ENCODE results near the gene APBA3. TPM values are rescaled to one million over a fixed set of nuclear protein-coding genes. Genes with fewer than 3 reads are reported as not detected.

The APBA3 gene
- total and polyA plus RNA-seq, 4 donors = 16.6 to 27.3 (median 20.2) TPM

DNA sequence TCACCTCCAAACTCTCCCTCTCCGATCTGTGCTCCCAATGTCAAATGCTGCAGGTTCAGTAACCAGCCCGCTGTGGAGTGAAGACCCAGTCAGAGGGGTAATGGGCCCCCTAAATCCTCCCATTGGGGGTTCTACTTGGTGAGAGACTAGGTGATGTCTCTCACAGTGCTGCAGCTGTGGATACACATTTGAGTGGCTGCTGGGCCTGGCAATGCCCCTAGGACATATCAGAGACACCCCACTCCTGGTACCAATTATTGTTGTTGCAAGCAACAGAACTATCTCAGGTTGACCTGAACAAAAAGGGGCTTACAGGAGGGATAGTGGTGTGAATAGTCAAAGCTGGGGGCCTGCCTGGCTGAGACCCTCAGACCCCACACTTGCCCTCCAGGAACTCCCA lies 20.1 kb upstream of the APBA3 start:
- no peak for DNase-seq (ENCODE audit: low read depth in 4 of 6, low spot score in 6 of 6)
- Histone ChIP-seq H3K9me3 (ENCODE audit: control insufficient read depth, insufficient read depth, low read length) (peaks cover 6% of the 10 kb centered on the region), H3K36me3 (ENCODE audit: control insufficient read depth, insufficient read depth, low read length) (peaks cover 41% of the 10 kb centered on the region), H3K4me3 (ENCODE audit: low read depth, low read length) (no peak overlapping the region), H3K4me1 (ENCODE audit: control insufficient read depth, insufficient read depth, low read length) (peaks cover 6% of the 10 kb centered on the region), H3K27ac (ENCODE audit: low read depth, low read length) (no peak overlapping the region), H3K27me3 (ENCODE audit: control insufficient read depth, insufficient read depth, low read length) (peaks cover 10% of the 10 kb centered on the region)
- WGBS (ENCODE audit: insufficient coverage) = 90% methylated on average over 2 of the region's 2 CpGs

DNA sequence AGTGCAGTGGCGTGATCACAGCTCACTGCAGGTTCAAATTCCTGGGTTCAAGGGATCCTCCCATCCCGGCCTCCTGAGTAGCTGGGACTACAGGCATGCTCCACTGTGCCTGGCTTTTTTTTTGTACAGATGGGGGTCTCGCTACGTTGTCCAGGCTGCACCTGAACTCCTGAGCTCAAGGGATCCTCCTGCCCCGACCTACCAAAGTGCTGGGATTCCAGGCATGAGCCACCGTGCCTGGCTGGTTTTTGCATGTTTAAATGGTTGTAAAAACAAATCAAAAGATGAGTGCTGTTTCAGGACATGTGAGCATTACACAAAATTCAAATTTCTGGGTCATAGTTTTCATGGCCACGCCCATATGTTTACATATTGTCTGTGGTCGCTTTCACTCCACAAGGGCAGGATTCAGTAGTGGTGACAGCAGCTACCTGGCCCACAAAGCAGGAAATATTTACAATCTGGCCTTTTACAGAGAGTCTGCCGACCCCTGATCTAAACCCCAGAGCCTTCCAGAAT lies 19.4 kb upstream of the APBA3 start:
- 90% methylated on average over 8 of the region's 9 CpGs for WGBS (ENCODE audit: insufficient coverage)
- peaks cover 41% of the 10 kb centered on the region for H3K36me3 ChIP-seq (ENCODE audit: control insufficient read depth, insufficient read depth, low read length)
- H3K9me3 ChIP-seq (ENCODE audit: control insufficient read depth, insufficient read depth, low read length) = peaks cover 6% of the 10 kb centered on the region
- H3K4me3 ChIP-seq (ENCODE audit: low read depth, low read length) = no peak overlapping the region
- peaks cover 10% of the 10 kb centered on the region for H3K27me3 ChIP-seq (ENCODE audit: control insufficient read depth, insufficient read depth, low read length)
- H3K27ac ChIP-seq (ENCODE audit: low read depth, low read length) = no peak overlapping the region
- H3K4me1 ChIP-seq (ENCODE audit: control insufficient read depth, insufficient read depth, low read length) = peaks cover 6% of the 10 kb centered on the region
- DNase-seq (ENCODE audit: low read depth in 4 of 6, low spot score in 6 of 6) = no peak

DNA sequence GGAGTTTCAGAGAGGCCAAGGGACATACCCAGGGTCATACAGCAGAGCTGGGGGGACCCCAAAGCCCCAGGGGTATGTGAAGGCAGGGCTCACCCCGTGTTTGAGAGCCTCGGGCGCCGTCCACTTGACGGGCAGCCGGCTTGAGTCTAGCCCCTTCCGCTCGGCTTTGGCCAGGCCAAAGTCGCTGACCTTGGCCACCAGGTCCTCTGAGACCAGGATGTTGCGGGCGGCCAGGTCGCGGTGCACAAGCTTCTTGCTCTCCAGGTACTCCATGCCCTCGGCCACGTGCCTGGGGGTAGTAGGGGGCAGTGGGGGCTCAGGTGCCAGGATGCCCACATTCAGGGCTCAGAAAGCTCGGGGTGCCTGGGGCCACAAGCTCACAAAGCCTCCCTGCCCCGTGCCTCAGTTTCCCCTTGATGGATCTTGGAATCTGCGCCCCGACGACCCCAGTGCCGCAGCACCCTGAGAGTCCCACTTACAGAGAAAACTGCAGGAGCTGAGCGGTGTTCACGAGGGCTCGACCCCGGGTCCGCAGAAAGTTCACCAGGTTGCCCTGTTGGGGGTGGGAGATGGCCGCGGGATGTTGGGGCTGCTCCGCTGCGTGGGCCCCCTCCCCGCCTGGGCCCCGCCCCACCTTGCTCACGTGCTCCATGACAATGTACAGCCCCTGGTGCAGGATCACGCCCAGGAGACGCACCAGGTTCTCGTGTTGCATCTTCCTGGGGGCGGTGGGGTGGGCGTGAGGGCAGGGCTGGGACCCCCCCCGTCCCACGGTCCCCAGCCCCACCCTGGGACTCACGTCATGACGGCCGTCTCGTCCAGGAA lies 17.6 kb upstream of the APBA3 start:
- peaks cover 6% of the 10 kb centered on the region for H3K9me3 ChIP-seq (ENCODE audit: control insufficient read depth, insufficient read depth, low read length)
- WGBS (ENCODE audit: insufficient coverage) = 84% methylated on average over 32 of the region's 44 CpGs
- H3K4me3 ChIP-seq (ENCODE audit: low read depth, low read length) = no peak overlapping the region
- H3K27me3 ChIP-seq (ENCODE audit: control insufficient read depth, insufficient read depth, low read length) = no peaks in the 10 kb centered on the region
- H3K27ac ChIP-seq (ENCODE audit: low read depth, low read length) = no peak overlapping the region
- no peaks in the 10 kb centered on the region for H3K4me1 ChIP-seq (ENCODE audit: control insufficient read depth, insufficient read depth, low read length)
- DNase-seq (ENCODE audit: low read depth in 4 of 6, low spot score in 6 of 6) = no peak
- H3K36me3 ChIP-seq (ENCODE audit: control insufficient read depth, insufficient read depth, low read length) = peaks cover 36% of the 10 kb centered on the region

- no peak for DNase-seq (ENCODE audit: low read depth in 4 of 6, low spot score in 6 of 6)
- no peaks in the 10 kb centered on the region for H3K27me3 ChIP-seq (ENCODE audit: control insufficient read depth, insufficient read depth, low read length)
- H3K36me3 ChIP-seq (ENCODE audit: control insufficient read depth, insufficient read depth, low read length) = peaks cover 28% of the 10 kb centered on the region
- no peak overlapping the region for H3K4me3 ChIP-seq (ENCODE audit: low read depth, low read length)
- no peaks in the 10 kb centered on the region for H3K4me1 ChIP-seq (ENCODE audit: control insufficient read depth, insufficient read depth, low read length)
- H3K27ac ChIP-seq (ENCODE audit: low read depth, low read length) = no peak overlapping the region
- WGBS (ENCODE audit: insufficient coverage) = 89% methylated on average over 37 of the region's 37 CpGs
- H3K9me3 ChIP-seq (ENCODE audit: control insufficient read depth, insufficient read depth, low read length) = peaks cover 6% of the 10 kb centered on the region
Observed at GRCh38 chr19:3778104-3778867, 16.8 kb upstream of the APBA3 start.

GRCh38 chr19:3776479-3777040 lies 15.1 kb upstream of the APBA3 start:
- Histone ChIP-seq H3K27me3 (ENCODE audit: control insufficient read depth, insufficient read depth, low read length) (no peaks in the 10 kb centered on the region), H3K9me3 (ENCODE audit: control insufficient read depth, insufficient read depth, low read length) (peaks cover 2% of the 10 kb centered on the region), H3K4me1 (ENCODE audit: control insufficient read depth, insufficient read depth, low read length) (no peaks in the 10 kb centered on the region), H3K36me3 (ENCODE audit: control insufficient read depth, insufficient read depth, low read length) (peaks cover 18% of the 10 kb centered on the region), H3K4me3 (ENCODE audit: low read depth, low read length) (no peak overlapping the region), H3K27ac (ENCODE audit: low read depth, low read length) (no peak overlapping the region)
- WGBS (ENCODE audit: insufficient coverage) = 77% methylated on average over 1 of the region's 1 CpG
- no peak for DNase-seq (ENCODE audit: low read depth in 4 of 6, low spot score in 6 of 6)

GRCh38 chr19:3775831-3776230 lies 14.3 kb upstream of the APBA3 start:
- no peak for DNase-seq (ENCODE audit: low read depth in 4 of 6, low spot score in 6 of 6)
- Histone ChIP-seq H3K27me3 (ENCODE audit: control insufficient read depth, insufficient read depth, low read length) (no peaks in the 10 kb centered on the region), H3K4me1 (ENCODE audit: control insufficient read depth, insufficient read depth, low read length) (no peaks in the 10 kb centered on the region), H3K9me3 (ENCODE audit: control insufficient read depth, insufficient read depth, low read length) (no peaks in the 10 kb centered on the region), H3K36me3 (ENCODE audit: control insufficient read depth, insufficient read depth, low read length) (peaks cover 22% of the 10 kb centered on the region), H3K4me3 (ENCODE audit: low read depth, low read length) (no peak overlapping the region), H3K27ac (ENCODE audit: low read depth, low read length) (no peak overlapping the region)
- 92% methylated on average over 5 of the region's 5 CpGs for WGBS (ENCODE audit: insufficient coverage)

DNA sequence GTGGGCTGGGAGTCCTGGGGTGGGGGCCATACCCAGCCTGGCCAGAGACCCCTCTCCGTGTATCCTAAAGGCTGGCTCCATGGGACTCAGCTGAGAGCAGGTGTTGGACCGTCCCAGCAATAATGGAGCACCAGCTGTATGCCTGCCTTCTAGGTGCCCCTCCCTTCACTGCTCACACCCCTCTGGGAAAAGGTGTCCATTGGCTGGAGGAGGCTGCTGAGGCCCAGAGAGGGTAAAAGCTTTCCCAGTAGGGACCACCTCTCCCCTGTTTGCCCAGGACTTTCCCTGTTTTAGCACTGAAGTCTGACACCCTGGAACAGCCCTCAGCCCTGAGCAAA lies 13.9 kb upstream of the APBA3 start:
- no peaks in the 10 kb centered on the region for H3K9me3 ChIP-seq (ENCODE audit: control insufficient read depth, insufficient read depth, low read length)
- no peaks in the 10 kb centered on the region for H3K27me3 ChIP-seq (ENCODE audit: control insufficient read depth, insufficient read depth, low read length)
- H3K27ac ChIP-seq (ENCODE audit: low read depth, low read length) = no peak overlapping the region
- DNase-seq (ENCODE audit: low read depth in 4 of 6, low spot score in 6 of 6) = no peak
- peaks cover 26% of the 10 kb centered on the region for H3K36me3 ChIP-seq (ENCODE audit: control insufficient read depth, insufficient read depth, low read length)
- H3K4me3 ChIP-seq (ENCODE audit: low read depth, low read length) = no peak overlapping the region
- 93% methylated on average over 2 of the region's 2 CpGs for WGBS (ENCODE audit: insufficient coverage)
- H3K4me1 ChIP-seq (ENCODE audit: control insufficient read depth, insufficient read depth, low read length) = no peaks in the 10 kb centered on the region

GRCh38 chr19:3774621-3775373 lies 13.3 kb upstream of the APBA3 start:
- Histone ChIP-seq H3K4me3 (ENCODE audit: low read depth, low read length) (no peak overlapping the region), H3K27me3 (ENCODE audit: control insufficient read depth, insufficient read depth, low read length) (no peaks in the 10 kb centered on the region), H3K27ac (ENCODE audit: low read depth, low read length) (no peak overlapping the region), H3K9me3 (ENCODE audit: control insufficient read depth, insufficient read depth, low read length) (no peaks in the 10 kb centered on the region), H3K4me1 (ENCODE audit: control insufficient read depth, insufficient read depth, low read length) (no peaks in the 10 kb centered on the region), H3K36me3 (ENCODE audit: control insufficient read depth, insufficient read depth, low read length) (peaks cover 31% of the 10 kb centered on the region)
- DNase-seq (ENCODE audit: low read depth in 4 of 6, low spot score in 6 of 6) = no peak
- WGBS (ENCODE audit: insufficient coverage) = 57% methylated on average over 21 of the region's 25 CpGs

DNA sequence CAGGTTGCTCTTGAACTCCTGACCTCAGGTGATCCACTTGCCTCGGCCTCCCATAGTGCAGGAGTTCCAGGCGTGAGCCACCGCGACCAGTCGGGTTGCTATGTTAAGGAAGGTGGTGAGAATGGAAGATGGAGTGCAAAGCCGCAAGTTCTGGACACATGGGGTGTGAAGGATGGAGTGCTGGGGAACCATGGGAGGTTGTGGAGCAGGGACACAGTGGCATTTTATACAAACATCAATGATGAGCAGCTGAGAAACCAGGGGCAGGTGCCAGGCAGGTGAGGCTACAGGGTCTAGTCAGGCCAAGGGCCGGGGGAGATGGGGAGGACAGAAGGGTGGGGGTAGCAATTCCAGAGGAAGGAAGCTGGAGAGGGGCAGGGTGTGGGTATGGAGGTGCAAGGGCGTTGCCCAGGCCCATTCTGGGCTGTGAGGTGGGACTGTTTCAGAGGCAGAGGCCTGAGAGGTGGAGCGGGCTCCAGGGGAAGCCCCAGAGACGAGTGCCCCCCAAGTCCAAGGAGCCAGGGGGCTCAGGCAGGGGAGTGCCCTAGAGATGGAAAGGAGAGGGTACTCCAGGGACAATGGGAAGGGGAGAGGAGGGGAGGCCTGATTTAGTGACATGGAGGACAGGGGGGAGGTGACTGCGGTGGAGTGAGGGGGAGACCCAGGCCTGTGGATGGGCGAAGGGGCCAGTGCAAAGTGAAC lies 12.5 kb upstream of the APBA3 start:
- H3K9me3 ChIP-seq (ENCODE audit: control insufficient read depth, insufficient read depth, low read length) = no peaks in the 10 kb centered on the region
- no peaks in the 10 kb centered on the region for H3K4me1 ChIP-seq (ENCODE audit: control insufficient read depth, insufficient read depth, low read length)
- DNase-seq (ENCODE audit: low read depth in 4 of 6, low spot score in 6 of 6) = no peak
- H3K27me3 ChIP-seq (ENCODE audit: control insufficient read depth, insufficient read depth, low read length) = no peaks in the 10 kb centered on the region
- no peak overlapping the region for H3K4me3 ChIP-seq (ENCODE audit: low read depth, low read length)
- no peak overlapping the region for H3K27ac ChIP-seq (ENCODE audit: low read depth, low read length)
- WGBS (ENCODE audit: insufficient coverage) = 79% methylated on average over 12 of the region's 12 CpGs
- peaks cover 34% of the 10 kb centered on the region for H3K36me3 ChIP-seq (ENCODE audit: control insufficient read depth, insufficient read depth, low read length)

All from spinal cord (tissue), 10 donors.